ENCODE measurements around the gene EEFSEC.

GRCh38 chr3:128452678-128453275 lies 299.5 kb downstream of the EEFSEC start:
- TF ChIP-seq POLR2AphosphoS5 (IDR thresholded peaks at IDR 0.05) (no peak), CTCF (IDR thresholded peaks at IDR 0.05; ENCODE audit: poor library complexity, severe bottlenecking) (no peak), EZH2 (IDR thresholded peaks at IDR 0.05; ENCODE audit: borderline replicate concordance, insufficient read depth, low read length, poor library complexity, severe bottlenecking) (no peak), REST (IDR thresholded peaks at IDR 0.05; ENCODE audit: borderline replicate concordance) (no peak), EP300 (conservative IDR thresholded peaks at IDR 0.05; ENCODE audit: poor library complexity, severe bottlenecking) (no peak)

Data from neural cell (in vitro differentiated cells).